OCI-LY1 (cell line): ENCODE measurements around the gene WDR45.

ENCODE experiments used
- H2AFZ ChIP-seq: fragments of 200-600 bp; sonication (generic), shearing (Covaris generic); 2 replicates; pipeline ENCODE4 v1.6.0; 2014; ENCODE audit warnings: antibody characterized with exemption, mild to moderate bottlenecking, low read length
- H3F3A ChIP-seq: fragments of 200-600 bp; sonication (generic), shearing (Covaris generic); 2 replicates; pipeline ENCODE4 v1.6.0; 2014; ENCODE audit warnings: mild to moderate bottlenecking, antibody characterized with exemption, low read length, moderate library complexity; ENCODE audit not compliant: insufficient read depth
- H3K27ac ChIP-seq: fragments of 200-600 bp; sonication (generic); 2 replicates; pipeline ENCODE4 v1.5.1; 2014; ENCODE audit warnings: low read length, mixed run types, mild to moderate bottlenecking, low read depth; ENCODE audit not compliant: poor library complexity, severe bottlenecking
- H3K27me3 ChIP-seq: fragments of 200-600 bp; sonication (generic); 2 replicates; pipeline ENCODE4 v1.6.0; 2014; ENCODE audit warnings: antibody characterized with exemption, mild to moderate bottlenecking, low read length, moderate library complexity; ENCODE audit not compliant: insufficient read depth
- H3K36me3 ChIP-seq: fragments of 200-600 bp; sonication (generic); 2 replicates; pipeline ENCODE4 v1.6.1; 2014; ENCODE audit warnings: mild to moderate bottlenecking, antibody characterized with exemption, low read length, moderate library complexity, mixed read lengths; ENCODE audit not compliant: insufficient read depth
- H3K4me1 ChIP-seq: fragments of 200-600 bp; sonication (generic); 2 replicates; pipeline ENCODE4 v1.5.1; 2014; ENCODE audit warnings: mild to moderate bottlenecking, low read length, moderate library complexity; ENCODE audit not compliant: insufficient read depth, severe bottlenecking
- H3K4me2 ChIP-seq: fragments of 200-600 bp; sonication (generic), shearing (Covaris generic); 2 replicates; pipeline ENCODE4 v1.6.1; 2014; ENCODE audit warnings: low read length
- H3K4me3 ChIP-seq: fragments of 200-600 bp; sonication (generic); 2 replicates; pipeline ENCODE4 v1.5.1; 2014; ENCODE audit warnings: low read length, low read depth, mild to moderate bottlenecking, mixed read lengths; ENCODE audit not compliant: poor library complexity, severe bottlenecking
- H3K79me2 ChIP-seq: fragments of 200-600 bp; shearing (Covaris generic); 2 replicates; pipeline ENCODE4 v1.6.1; 2016; ENCODE audit warnings: mixed run types, low read length, mixed read lengths; ENCODE audit not compliant: insufficient read depth
- H3K9ac ChIP-seq: fragments of 200-600 bp; sonication (generic), shearing (Covaris generic); 2 replicates; pipeline ENCODE4 v1.6.1; 2014; ENCODE audit warnings: mild to moderate bottlenecking, low read length, mixed read lengths
- H3K9me2 ChIP-seq: fragments of 200-600 bp; sonication (generic), shearing (Covaris generic); 2 replicates; pipeline ENCODE4 v1.6.1; 2014; ENCODE audit warnings: low read depth, mild to moderate bottlenecking, low read length, mixed read lengths
- H3K9me3 ChIP-seq: fragments of 200-600 bp; shearing (Covaris generic); 2 replicates; pipeline ENCODE4 v1.6.1; 2014; ENCODE audit warnings: low read length, mixed read lengths
- H4K20me1 ChIP-seq: fragments of 200-600 bp; sonication (generic), shearing (Covaris generic); 2 replicates; pipeline ENCODE4 v1.6.0; 2016; ENCODE audit warnings: mild to moderate bottlenecking, low read length; ENCODE audit not compliant: insufficient read depth
- EZH2 ChIP-seq: fragments of 200-600 bp; sonication (generic), shearing (Covaris generic); IDR thresholded peaks from 2 replicates; pipeline ENCODE4 v1.8.0; 2017; ENCODE audit warnings: borderline replicate concordance, mixed run types, mild to moderate bottlenecking, antibody characterized with exemption, low read length, moderate library complexity, mixed read lengths
- TF ChIP-seq, protein P1 (sequence below): fragments of 200-600 bp; sonication (generic), shearing (Covaris generic); IDR thresholded peaks from 2 replicates; pipeline ENCODE4 v1.5.1; 2017; ENCODE audit warnings: mild to moderate bottlenecking, antibody characterized with exemption, low read length, moderate library complexity, mixed read lengths

WDR45 gene

GRCh38 chrX:49043220-49043986 lies 36.3 kb downstream of the WDR45 start, which contains the start of gene TFE3:
Gene TFE3 (minus strand): TSS chrX:49043357. CDS start chrX:49043226, 131 bp downstream.
- no peaks in the 10 kb centered on the region for H3K9me2 ChIP-seq
- peak within 1 kb of the TSS; percentile 86 for H3K9ac ChIP-seq
- H3K27ac ChIP-seq: peak within 1 kb of the TSS; percentile 59
- peak within 1 kb of the TSS; percentile 91 for H3K4me2 ChIP-seq
- peak within 1 kb of the TSS; percentile 86 for H3K4me3 ChIP-seq
- no peaks in the 10 kb centered on the region for H3F3A ChIP-seq
- peaks cover 34% of the 10 kb centered on the region for H3K4me1 ChIP-seq
- no peaks in the 10 kb centered on the region for H3K27me3 ChIP-seq
- peaks cover 12% of the 10 kb centered on the region; the same call in 1 of the 2 replicates for H3K36me3 ChIP-seq
- H3K79me2 ChIP-seq: no peaks in the 10 kb centered on the region
- H4K20me1 ChIP-seq: no peaks in the 10 kb centered on the region
- no peaks in the 10 kb centered on the region for H3K9me3 ChIP-seq
- TF ChIP-seq, protein P1, sequence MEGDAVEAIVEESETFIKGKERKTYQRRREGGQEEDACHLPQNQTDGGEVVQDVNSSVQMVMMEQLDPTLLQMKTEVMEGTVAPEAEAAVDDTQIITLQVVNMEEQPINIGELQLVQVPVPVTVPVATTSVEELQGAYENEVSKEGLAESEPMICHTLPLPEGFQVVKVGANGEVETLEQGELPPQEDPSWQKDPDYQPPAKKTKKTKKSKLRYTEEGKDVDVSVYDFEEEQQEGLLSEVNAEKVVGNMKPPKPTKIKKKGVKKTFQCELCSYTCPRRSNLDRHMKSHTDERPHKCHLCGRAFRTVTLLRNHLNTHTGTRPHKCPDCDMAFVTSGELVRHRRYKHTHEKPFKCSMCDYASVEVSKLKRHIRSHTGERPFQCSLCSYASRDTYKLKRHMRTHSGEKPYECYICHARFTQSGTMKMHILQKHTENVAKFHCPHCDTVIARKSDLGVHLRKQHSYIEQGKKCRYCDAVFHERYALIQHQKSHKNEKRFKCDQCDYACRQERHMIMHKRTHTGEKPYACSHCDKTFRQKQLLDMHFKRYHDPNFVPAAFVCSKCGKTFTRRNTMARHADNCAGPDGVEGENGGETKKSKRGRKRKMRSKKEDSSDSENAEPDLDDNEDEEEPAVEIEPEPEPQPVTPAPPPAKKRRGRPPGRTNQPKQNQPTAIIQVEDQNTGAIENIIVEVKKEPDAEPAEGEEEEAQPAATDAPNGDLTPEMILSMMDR: peak; percentile 53
- no peak for TF ChIP-seq EZH2
- no peak within 1 kb of the TSS for H2AFZ ChIP-seq

- Histone ChIP-seq H4K20me1 (no peaks in the 10 kb centered on the region), H3K9ac (peak overlapping the region; percentile 86), H3K27me3 (no peaks in the 10 kb centered on the region), H3K4me1 (peaks cover 34% of the 10 kb centered on the region), H3K79me2 (no peaks in the 10 kb centered on the region), H3K36me3 (peaks cover 19% of the 10 kb centered on the region), H2AFZ (no peak overlapping the region), H3K27ac (peak overlapping the region; percentile 59), H3K4me3 (peak overlapping the region; percentile 86), H3K9me3 (no peaks in the 10 kb centered on the region), H3K4me2 (peak overlapping the region; percentile 91), H3K9me2 (no peaks in the 10 kb centered on the region), H3F3A (no peaks in the 10 kb centered on the region)
- TF ChIP-seq, protein P1: no peak
- TF ChIP-seq EZH2: no peak
These were observed 37.0 kb downstream of the WDR45 start for GRCh38 chrX:49042581-49043219.

DNA sequence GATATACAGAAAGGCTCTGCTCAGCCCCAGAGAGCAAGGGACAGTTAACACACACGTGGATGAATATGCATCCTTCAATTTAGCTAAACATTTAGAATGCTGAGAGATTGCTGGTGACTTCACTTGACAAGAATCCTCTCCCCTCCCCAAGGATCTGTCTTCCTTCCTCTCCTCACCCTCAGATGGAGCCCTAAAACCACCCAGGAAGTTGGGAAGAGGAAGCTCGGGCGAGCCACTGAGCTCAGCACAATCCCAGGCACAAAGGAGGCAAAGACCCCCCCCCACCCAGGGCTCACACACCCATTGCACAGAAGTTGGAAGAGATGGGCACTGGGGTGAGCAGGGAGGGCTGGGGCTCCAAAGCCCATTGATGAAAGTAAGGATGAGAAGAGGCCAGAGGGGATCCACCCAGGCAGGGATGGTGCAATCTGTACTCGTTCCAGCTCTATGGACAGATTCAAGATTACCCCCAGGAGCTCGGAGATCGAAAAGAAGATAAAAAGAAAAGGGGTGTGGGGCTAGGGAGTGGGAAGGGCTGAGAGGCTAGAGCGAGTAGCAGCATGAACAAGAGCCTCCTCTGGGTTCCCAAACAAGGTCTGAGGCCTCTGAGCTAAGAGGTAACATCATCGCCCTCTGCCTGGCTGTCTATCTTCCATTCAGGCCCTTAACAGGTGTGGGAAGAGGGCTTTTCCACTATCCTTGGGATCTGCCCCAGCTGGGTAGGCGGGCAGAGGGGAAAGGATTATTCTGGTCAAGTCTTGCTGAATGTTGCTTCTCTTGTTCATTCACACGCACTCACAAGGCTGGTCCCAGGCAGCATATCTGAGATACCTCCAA lies 37.7 kb downstream of the WDR45 start:
- Histone ChIP-seq H3K79me2 (no peaks in the 10 kb centered on the region), H3F3A (no peaks in the 10 kb centered on the region), H3K9me2 (no peaks in the 10 kb centered on the region), H3K36me3 (peaks cover 22% of the 10 kb centered on the region), H3K9me3 (no peaks in the 10 kb centered on the region), H4K20me1 (no peaks in the 10 kb centered on the region), H3K9ac (peak overlapping the region; percentile 86), H3K27me3 (no peaks in the 10 kb centered on the region), H3K27ac (peak overlapping the region; percentile 59), H3K4me3 (peak overlapping the region; percentile 86), H2AFZ (no peak overlapping the region), H3K4me1 (peaks cover 34% of the 10 kb centered on the region), H3K4me2 (peak overlapping the region; percentile 91)
- TF ChIP-seq, protein P1: no peak
- TF ChIP-seq EZH2: no peak
